ENCODE results near the gene KCNJ15.

GRCh38 chr21:38312822-38313221 lies 56.0 kb downstream of the KCNJ15 start:
- TF ChIP-seq, protein P1, sequence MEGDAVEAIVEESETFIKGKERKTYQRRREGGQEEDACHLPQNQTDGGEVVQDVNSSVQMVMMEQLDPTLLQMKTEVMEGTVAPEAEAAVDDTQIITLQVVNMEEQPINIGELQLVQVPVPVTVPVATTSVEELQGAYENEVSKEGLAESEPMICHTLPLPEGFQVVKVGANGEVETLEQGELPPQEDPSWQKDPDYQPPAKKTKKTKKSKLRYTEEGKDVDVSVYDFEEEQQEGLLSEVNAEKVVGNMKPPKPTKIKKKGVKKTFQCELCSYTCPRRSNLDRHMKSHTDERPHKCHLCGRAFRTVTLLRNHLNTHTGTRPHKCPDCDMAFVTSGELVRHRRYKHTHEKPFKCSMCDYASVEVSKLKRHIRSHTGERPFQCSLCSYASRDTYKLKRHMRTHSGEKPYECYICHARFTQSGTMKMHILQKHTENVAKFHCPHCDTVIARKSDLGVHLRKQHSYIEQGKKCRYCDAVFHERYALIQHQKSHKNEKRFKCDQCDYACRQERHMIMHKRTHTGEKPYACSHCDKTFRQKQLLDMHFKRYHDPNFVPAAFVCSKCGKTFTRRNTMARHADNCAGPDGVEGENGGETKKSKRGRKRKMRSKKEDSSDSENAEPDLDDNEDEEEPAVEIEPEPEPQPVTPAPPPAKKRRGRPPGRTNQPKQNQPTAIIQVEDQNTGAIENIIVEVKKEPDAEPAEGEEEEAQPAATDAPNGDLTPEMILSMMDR (IDR thresholded peaks at IDR 0.05) = no peak
- TF ChIP-seq JUN (IDR thresholded peaks at IDR 0.05) (no peak), EHMT2 (IDR thresholded peaks at IDR 0.05; ENCODE audit: low read depth) (no peak)
